IPS-20b (cell line): ENCODE results near the gene NFE2L1.
A peak's percentile ranks its signal among the peaks of the same experiment; 100 is the strongest.
"Not testable (repeated sequence)": the region's sequence is repeated elsewhere in the genome, so short reads cannot be mapped to it uniquely, and the experiment has no call there.

Source experiments
- H3K27ac ChIP-seq: one replicate; pipeline ENCODE4 v1.5.1; 2013; ENCODE audit warnings: low read length
- H3K27me3 ChIP-seq: 2 replicates; pipeline ENCODE4 v1.6.1; 2013; ENCODE audit warnings: mild to moderate bottlenecking, low read length, inconsistent platforms; ENCODE audit not compliant: insufficient read depth
- H3K36me3 ChIP-seq: 2 replicates; pipeline ENCODE4 v1.6.1; 2013; ENCODE audit warnings: low read depth, mild to moderate bottlenecking, inconsistent platforms, low read length, moderate library complexity; ENCODE audit not compliant: insufficient read depth
- H3K4me1 ChIP-seq: 2 replicates; pipeline ENCODE4 v1.6.1; 2013; ENCODE audit warnings: mild to moderate bottlenecking, control low read depth, inconsistent platforms, low read length, moderate library complexity; ENCODE audit not compliant: insufficient read depth
- H3K4me3 ChIP-seq: 2 replicates; pipeline ENCODE4 v1.5.1; 2013; ENCODE audit warnings: mild to moderate bottlenecking, low read length, inconsistent platforms
- H3K9ac ChIP-seq: 2 replicates; pipeline ENCODE4 v1.6.1; 2013; ENCODE audit warnings: low read depth, mild to moderate bottlenecking, inconsistent platforms, low read length, moderate library complexity
- H3K9me3 ChIP-seq: 2 replicates; pipeline ENCODE4 v1.6.1; 2013; ENCODE audit warnings: mild to moderate bottlenecking, low read depth, low read length, inconsistent platforms; ENCODE audit not compliant: insufficient read depth

Gene NFE2L1

GRCh38 chr17:48024149-48025039 lies 23.8 kb upstream of the NFE2L1 start:
- H3K27ac ChIP-seq: no peak overlapping the region
- H3K4me1 ChIP-seq: peaks cover 14% of the 10 kb centered on the region
- peak overlapping the region; percentile 70 for H3K4me3 ChIP-seq
- H3K36me3 ChIP-seq: no peaks in the 10 kb centered on the region
- peaks cover 32% of the 10 kb centered on the region for H3K27me3 ChIP-seq
- H3K9ac ChIP-seq: no peak overlapping the region
- no peaks in the 10 kb centered on the region for H3K9me3 ChIP-seq

- Histone ChIP-seq H3K4me3 (peak overlapping the region; percentile 78), H3K27me3 (peaks cover 32% of the 10 kb centered on the region), H3K27ac (no peak overlapping the region), H3K9me3 (no peaks in the 10 kb centered on the region), H3K4me1 (peaks cover 14% of the 10 kb centered on the region), H3K9ac (peak overlapping the region; percentile 40; the same call in 1 of the 2 replicates), H3K36me3 (no peaks in the 10 kb centered on the region)
Observed at GRCh38 chr17:48025040-48025903, 22.9 kb upstream of the NFE2L1 start.

GRCh38 chr17:48025904-48026501 lies 22.2 kb upstream of the NFE2L1 start:
- H3K4me1 ChIP-seq: peaks cover 14% of the 10 kb centered on the region
- no peaks in the 10 kb centered on the region for H3K9me3 ChIP-seq
- no peak overlapping the region for H3K27ac ChIP-seq
- H3K36me3 ChIP-seq: no peaks in the 10 kb centered on the region
- no peak overlapping the region for H3K9ac ChIP-seq
- H3K27me3 ChIP-seq: peaks cover 32% of the 10 kb centered on the region
- peak overlapping the region; percentile 78; the same call in 1 of the 2 replicates for H3K4me3 ChIP-seq

GRCh38 chr17:48026502-48027321 lies 21.4 kb upstream of the NFE2L1 start:
- H3K9me3 ChIP-seq: no peaks in the 10 kb centered on the region
- no peaks in the 10 kb centered on the region for H3K36me3 ChIP-seq
- H3K4me3 ChIP-seq: no peak overlapping the region
- no peak overlapping the region for H3K27ac ChIP-seq
- no peak overlapping the region for H3K9ac ChIP-seq
- peaks cover 32% of the 10 kb centered on the region for H3K27me3 ChIP-seq
- peaks cover 14% of the 10 kb centered on the region for H3K4me1 ChIP-seq

- Histone ChIP-seq H3K9ac (no peak overlapping the region), H3K4me1 (peaks cover 14% of the 10 kb centered on the region), H3K36me3 (no peaks in the 10 kb centered on the region), H3K27ac (no peak overlapping the region), H3K4me3 (no peak overlapping the region), H3K9me3 (no peaks in the 10 kb centered on the region), H3K27me3 (peaks cover 34% of the 10 kb centered on the region)
Observed at GRCh38 chr17:48027322-48027981, 20.7 kb upstream of the NFE2L1 start.

GRCh38 chr17:48028736-48029135 lies 19.4 kb upstream of the NFE2L1 start:
- no peak overlapping the region for H3K9ac ChIP-seq
- H3K36me3 ChIP-seq: no peaks in the 10 kb centered on the region
- H3K9me3 ChIP-seq: no peaks in the 10 kb centered on the region
- H3K4me1 ChIP-seq: peaks cover 10% of the 10 kb centered on the region
- H3K27me3 ChIP-seq: peaks cover 36% of the 10 kb centered on the region
- no peak overlapping the region for H3K4me3 ChIP-seq
- no peak overlapping the region for H3K27ac ChIP-seq

GRCh38 chr17:48030531-48030930 lies 17.6 kb upstream of the NFE2L1 start:
- Histone ChIP-seq H3K27me3 (peaks cover 20% of the 10 kb centered on the region), H3K4me1 (peaks cover 4% of the 10 kb centered on the region), H3K27ac (no peak overlapping the region), H3K9ac (no peak overlapping the region), H3K4me3 (no peak overlapping the region), H3K9me3 (no peaks in the 10 kb centered on the region), H3K36me3 (no peaks in the 10 kb centered on the region)

GRCh38 chr17:48031966-48032365 lies 16.2 kb upstream of the NFE2L1 start:
- no peaks in the 10 kb centered on the region for H3K36me3 ChIP-seq
- no peak overlapping the region for H3K9ac ChIP-seq
- H3K4me3 ChIP-seq: no peak overlapping the region
- no peaks in the 10 kb centered on the region for H3K9me3 ChIP-seq
- H3K27ac ChIP-seq: no peak overlapping the region
- no peaks in the 10 kb centered on the region; the same call in 1 of the 2 replicates for H3K4me1 ChIP-seq
- peaks cover 19% of the 10 kb centered on the region for H3K27me3 ChIP-seq

GRCh38 chr17:48034734-48035133 lies 13.4 kb upstream of the NFE2L1 start:
- not testable (repeated sequence) for H3K4me3 ChIP-seq, H3K9me3 ChIP-seq, H3K9ac ChIP-seq, H3K27ac ChIP-seq, H3K4me1 ChIP-seq, H3K36me3 ChIP-seq
- peaks cover 39% of the 10 kb centered on the region for H3K27me3 ChIP-seq

GRCh38 chr17:48036693-48037035 lies 11.5 kb upstream of the NFE2L1 start:
- Histone ChIP-seq H3K27me3 (peaks cover 39% of the 10 kb centered on the region), H3K4me1 (peaks cover 4% of the 10 kb centered on the region), H3K9ac (no peak overlapping the region), H3K36me3 (no peaks in the 10 kb centered on the region), H3K4me3 (peak overlapping the region; percentile 66; the same call in 1 of the 2 replicates), H3K9me3 (no peaks in the 10 kb centered on the region), H3K27ac (no peak overlapping the region)
